ENCODE results near the gene DISP3. TPM values are rescaled to one million over a fixed set of nuclear protein-coding genes. Genes with fewer than 3 reads are reported as not detected.

The DISP3 gene
- polyA plus RNA-seq, 3 donors: 0.01 TPM; not detected in 2

GRCh38 chr1:11539850-11540772, 61.2 kb downstream of the DISP3 start:
- H3K4me3 ChIP-seq (replicated peaks in 1 of 3; ENCODE audit: low read depth in 2 of 3, low read length in 3 of 3): no peak overlapping the region
- no peaks in the 10 kb centered on the region for H3K36me3 Mint-ChIP-seq
- no peaks in the 10 kb centered on the region for H3K79me2 ChIP-seq (ENCODE audit: insufficient read depth, low read length)
- no peaks in the 10 kb centered on the region for H3K4me1 ChIP-seq (ENCODE audit: control insufficient read depth in 1 of 2, insufficient read depth in 2 of 2, low read length in 2 of 2)
- H3K9me3 ChIP-seq (replicated peaks in 1 of 2; ENCODE audit: control insufficient read depth in 1 of 2, insufficient read depth in 1 of 2, low read length in 2 of 2): no peaks in the 10 kb centered on the region
- no peaks in the 10 kb centered on the region for H3K9me3 Mint-ChIP-seq
- H3K36me3 ChIP-seq (replicated peaks in 1 of 2; ENCODE audit: control insufficient read depth in 1 of 2, insufficient read depth in 2 of 2, low read length in 2 of 2): no peaks in the 10 kb centered on the region
- H3K4me1 Mint-ChIP-seq: no peaks in the 10 kb centered on the region
- H3K27ac ChIP-seq (ENCODE audit: low read depth in 1 of 2, low read length in 2 of 2): no peak overlapping the region
- no peak overlapping the region for H3K4me3 Mint-ChIP-seq
- H4K20me1 ChIP-seq (ENCODE audit: insufficient read depth, low read length): no peaks in the 10 kb centered on the region
- H2AFZ ChIP-seq (ENCODE audit: insufficient read depth, low read depth, low read length, poor library complexity, severe bottlenecking): no peak overlapping the region
- H3K9ac ChIP-seq (ENCODE audit: insufficient read depth, low read length, poor library complexity, severe bottlenecking): no peak overlapping the region
- H3K27me3 Mint-ChIP-seq (ENCODE audit: low read depth in 3 of 3): peaks cover 2 to 6% (median 4%) of the 10 kb centered on the region in 3 donors
- intact Hi-C loops (cut with micrococcal nuclease): no loop called here
- DNase-seq: no peak
- no peak overlapping the region for H3K27ac Mint-ChIP-seq
- no peak for TF ChIP-seq CTCF (IDR thresholded peaks at IDR 0.05)
- no peak overlapping the region for H3K4me2 ChIP-seq (replicated peaks; ENCODE audit: extremely low read depth, low read length, poor library complexity, severe bottlenecking)
- 75% methylated on average over 9 of the region's 18 CpGs for WGBS (ENCODE audit: insufficient coverage)
- no peaks in the 10 kb centered on the region for H3K27me3 ChIP-seq (ENCODE audit: control insufficient read depth in 2 of 2, insufficient read depth in 2 of 2, low read length in 2 of 2)

GRCh38 chr1:11540773-11541160, 61.8 kb downstream of the DISP3 start:
- H3K27me3 Mint-ChIP-seq (ENCODE audit: low read depth in 3 of 3): peaks cover 2 to 6% (median 4%) of the 10 kb centered on the region in 3 donors
- H3K4me3 ChIP-seq (replicated peaks in 1 of 3; ENCODE audit: low read depth in 2 of 3, low read length in 3 of 3): no peak overlapping the region

More at GRCh38 chr1:11540773-11541160, 61.8 kb downstream of the DISP3 start:
- TF ChIP-seq CTCF (IDR thresholded peaks at IDR 0.05): no peak
- Mint-ChIP-seq H3K4me3 (no peak overlapping the region), H3K9me3 (no peaks in the 10 kb centered on the region), H3K36me3 (no peaks in the 10 kb centered on the region), H3K4me1 (no peaks in the 10 kb centered on the region), H3K27ac (no peak overlapping the region)
- H2AFZ ChIP-seq (ENCODE audit: insufficient read depth, low read depth, low read length, poor library complexity, severe bottlenecking): no peak overlapping the region
- H3K27me3 ChIP-seq (ENCODE audit: control insufficient read depth in 2 of 2, insufficient read depth in 2 of 2, low read length in 2 of 2): no peaks in the 10 kb centered on the region
- intact Hi-C loops (cut with micrococcal nuclease): no loop called here
- no peaks in the 10 kb centered on the region for H3K79me2 ChIP-seq (ENCODE audit: insufficient read depth, low read length)
- H3K9ac ChIP-seq (ENCODE audit: insufficient read depth, low read length, poor library complexity, severe bottlenecking): no peak overlapping the region
- no peaks in the 10 kb centered on the region for H3K4me1 ChIP-seq (ENCODE audit: control insufficient read depth in 1 of 2, insufficient read depth in 2 of 2, low read length in 2 of 2)
- H4K20me1 ChIP-seq (ENCODE audit: insufficient read depth, low read length): no peaks in the 10 kb centered on the region
- WGBS (ENCODE audit: insufficient coverage): 100% methylated on average over 1 of the region's 12 CpGs
- no peaks in the 10 kb centered on the region for H3K9me3 ChIP-seq (replicated peaks in 1 of 2; ENCODE audit: control insufficient read depth in 1 of 2, insufficient read depth in 1 of 2, low read length in 2 of 2)
- no peaks in the 10 kb centered on the region for H3K36me3 ChIP-seq (replicated peaks in 1 of 2; ENCODE audit: control insufficient read depth in 1 of 2, insufficient read depth in 2 of 2, low read length in 2 of 2)
- H3K27ac ChIP-seq (ENCODE audit: low read depth in 1 of 2, low read length in 2 of 2): no peak overlapping the region
- no peak overlapping the region for H3K4me2 ChIP-seq (replicated peaks; ENCODE audit: extremely low read depth, low read length, poor library complexity, severe bottlenecking)
- no peak for DNase-seq
